ENCODE measurements around the gene MBP. TPM values are rescaled to one million over a fixed set of nuclear protein-coding genes. Genes with fewer than 3 reads are reported as not detected.

MBP gene
- total and polyA plus RNA-seq, 3 experiments from 2014 or later = 59.5 to 196 (median 60.0) TPM

- POLR2A ChIA-PET = interaction anchor here (0.9 to 3.6 kb wide), 9 partner anchors 10 to 145 kb away, joined by 3 to 30 read pairs (median 5); partner anchors contain the start of gene MBP
- Mint-ChIP-seq H3K27ac (peak overlapping the region; percentile 93 to 99 (median 98)), H3K27me3 (no peaks in the 10 kb centered on the region), H3K4me3 (peak overlapping the region; percentile 43 to 86 (median 81)), H3K9me3 (no peaks in the 10 kb centered on the region), H3K4me1 (peaks cover 85 to 89% (median 89%) of the 10 kb centered on the region in 3 donors), H3K36me3 (peaks cover 6 to 53% (median 14%) of the 10 kb centered on the region in 3 donors)
- CTCF ChIA-PET = interaction anchor here (0.9 to 3.8 kb wide), 13 partner anchors 7 to 150 kb away, joined by 3 to 20 read pairs (median 5); no protein-coding TSS in a partner anchor
- Histone ChIP-seq H3K27me3 (ENCODE audit: insufficient read depth, low read length, poor library complexity, severe bottlenecking) (no peaks in the 10 kb centered on the region), H3K27ac (ENCODE audit: low read depth, low read length) (peak overlapping the region; percentile 73), H3K4me1 (ENCODE audit: insufficient read depth, low read length) (peaks cover 89% of the 10 kb centered on the region), H3K36me3 (ENCODE audit: insufficient read depth, low read length) (peaks cover 4% of the 10 kb centered on the region), H3K4me3 (ENCODE audit: low read length) (peak overlapping the region; percentile 41), H3K9me3 (ENCODE audit: low read length) (no peaks in the 10 kb centered on the region)
- no peak for DNase-seq
These were observed 70.6 kb downstream of the MBP start for GRCh38 chr18:77061946-77062517.

GRCh38 chr18:77061281-77061945, 71.2 kb downstream of the MBP start:
- ChIA-PET POLR2A (interaction anchor here (0.7 to 3.6 kb wide), 6 partner anchors 11 to 340 kb away, joined by 3 to 30 read pairs (median 4); partner anchors contain the start of gene MBP), CTCF (interaction anchor here (0.8 to 2.8 kb wide), 8 partner anchors 12 to 69 kb away, joined by 3 to 14 read pairs (median 4); no protein-coding TSS in a partner anchor)
- no peak for DNase-seq
- Mint-ChIP-seq H3K27ac (peak overlapping the region; percentile 93 to 99 (median 98)), H3K9me3 (no peaks in the 10 kb centered on the region), H3K4me1 (peaks cover 85 to 89% (median 89%) of the 10 kb centered on the region in 3 donors), H3K27me3 (no peaks in the 10 kb centered on the region), H3K4me3 (peak overlapping the region; percentile 26 to 85 (median 80)), H3K36me3 (peaks cover 6 to 53% (median 14%) of the 10 kb centered on the region in 3 donors)
- H3K9me3 ChIP-seq (ENCODE audit: low read length) = no peaks in the 10 kb centered on the region
- H3K27ac ChIP-seq (ENCODE audit: low read depth, low read length) = peak overlapping the region; percentile 73
- peaks cover 89% of the 10 kb centered on the region for H3K4me1 ChIP-seq (ENCODE audit: insufficient read depth, low read length)
- no peaks in the 10 kb centered on the region for H3K27me3 ChIP-seq (ENCODE audit: insufficient read depth, low read length, poor library complexity, severe bottlenecking)
- peaks cover 4% of the 10 kb centered on the region for H3K36me3 ChIP-seq (ENCODE audit: insufficient read depth, low read length)
- peak overlapping the region; percentile 41 for H3K4me3 ChIP-seq (ENCODE audit: low read length)

- H3K9me3 Mint-ChIP-seq = no peaks in the 10 kb centered on the region
- H3K4me1 Mint-ChIP-seq = peaks cover 85 to 89% (median 89%) of the 10 kb centered on the region in 3 donors
- H3K36me3 Mint-ChIP-seq = peaks cover under 1 to 43% (median 6%) of the 10 kb centered on the region in 3 donors
- Histone ChIP-seq H3K4me3 (ENCODE audit: low read length) (no peak overlapping the region), H3K9me3 (ENCODE audit: low read length) (no peaks in the 10 kb centered on the region), H3K4me1 (ENCODE audit: insufficient read depth, low read length) (peaks cover 89% of the 10 kb centered on the region), H3K36me3 (ENCODE audit: insufficient read depth, low read length) (no peaks in the 10 kb centered on the region), H3K27me3 (ENCODE audit: insufficient read depth, low read length, poor library complexity, severe bottlenecking) (no peaks in the 10 kb centered on the region), H3K27ac (ENCODE audit: low read depth, low read length) (no peak overlapping the region)
- no peaks in the 10 kb centered on the region for H3K27me3 Mint-ChIP-seq
- ChIA-PET CTCF (no interaction called here), POLR2A (no interaction called here)
- H3K4me3 Mint-ChIP-seq = peak overlapping the region in 4 of 7 donors; percentile 16 to 80 (median 67)
- no peak for DNase-seq
- H3K27ac Mint-ChIP-seq = peak overlapping the region; percentile 60 to 99 (median 92)
These were observed 72.4 kb downstream of the MBP start for GRCh38 chr18:77060151-77060550.

GRCh38 chr18:77059294-77059916, 73.2 kb downstream of the MBP start:
- H3K4me3 ChIP-seq (ENCODE audit: low read length) = no peak overlapping the region
- Mint-ChIP-seq H3K4me1 (peaks cover 86 to 89% (median 89%) of the 10 kb centered on the region in 3 donors), H3K4me3 (peak overlapping the region in 6 of 7 donors; percentile 7 to 80 (median 48)), H3K36me3 (peaks cover 0 to 38% (median 6%) of the 10 kb centered on the region in 3 donors), H3K27me3 (no peaks in the 10 kb centered on the region), H3K27ac (peak overlapping the region; percentile 82 to 99 (median 92)), H3K9me3 (no peaks in the 10 kb centered on the region)
- POLR2A ChIA-PET = no interaction called here
- CTCF ChIA-PET = interaction anchor here (0.6 kb wide), 1 partner anchor 518 kb away, joined by 3 read pairs; no protein-coding TSS in a partner anchor
- DNase-seq = no peak
- H3K27me3 ChIP-seq (ENCODE audit: insufficient read depth, low read length, poor library complexity, severe bottlenecking) = no peaks in the 10 kb centered on the region
- H3K27ac ChIP-seq (ENCODE audit: low read depth, low read length) = no peak overlapping the region
- H3K9me3 ChIP-seq (ENCODE audit: low read length) = no peaks in the 10 kb centered on the region
- H3K36me3 ChIP-seq (ENCODE audit: insufficient read depth, low read length) = no peaks in the 10 kb centered on the region
- peaks cover 89% of the 10 kb centered on the region for H3K4me1 ChIP-seq (ENCODE audit: insufficient read depth, low read length)

GRCh38 chr18:77058290-77058835, 74.2 kb downstream of the MBP start:
- ChIA-PET CTCF (interaction anchor here (0.6 kb wide), 1 partner anchor 519 kb away, joined by 3 read pairs; no protein-coding TSS in a partner anchor), POLR2A (no interaction called here)
- no peak for DNase-seq
- Histone ChIP-seq H3K27ac (ENCODE audit: low read depth, low read length) (no peak overlapping the region), H3K9me3 (ENCODE audit: low read length) (no peaks in the 10 kb centered on the region), H3K27me3 (ENCODE audit: insufficient read depth, low read length, poor library complexity, severe bottlenecking) (no peaks in the 10 kb centered on the region), H3K4me1 (ENCODE audit: insufficient read depth, low read length) (peaks cover 89% of the 10 kb centered on the region), H3K36me3 (ENCODE audit: insufficient read depth, low read length) (no peaks in the 10 kb centered on the region), H3K4me3 (ENCODE audit: low read length) (no peak overlapping the region)
- Mint-ChIP-seq H3K27me3 (no peaks in the 10 kb centered on the region), H3K9me3 (no peaks in the 10 kb centered on the region), H3K27ac (no peak overlapping the region), H3K4me3 (no peak overlapping the region), H3K36me3 (peaks cover 0 to 34% (median 5%) of the 10 kb centered on the region in 3 donors), H3K4me1 (peaks cover 86 to 89% (median 89%) of the 10 kb centered on the region in 3 donors)

GRCh38 chr18:77057006-77057395, 75.6 kb downstream of the MBP start:
- peak overlapping the region in 6 of 7 donors; percentile 53 to 89 (median 80) for H3K4me3 Mint-ChIP-seq
- Histone ChIP-seq H3K9me3 (ENCODE audit: low read length) (no peaks in the 10 kb centered on the region), H3K4me1 (ENCODE audit: insufficient read depth, low read length) (peaks cover 89% of the 10 kb centered on the region), H3K27ac (ENCODE audit: low read depth, low read length) (no peak overlapping the region), H3K4me3 (ENCODE audit: low read length) (no peak overlapping the region), H3K36me3 (ENCODE audit: insufficient read depth, low read length) (peaks cover 4% of the 10 kb centered on the region), H3K27me3 (ENCODE audit: insufficient read depth, low read length, poor library complexity, severe bottlenecking) (no peaks in the 10 kb centered on the region)
- ChIA-PET POLR2A (interaction anchor here (0.6 kb wide), 1 partner anchor 82 kb away, joined by 3 read pairs; no protein-coding TSS in a partner anchor), CTCF (interaction anchor here (0.9 to 3.2 kb wide), 4 partner anchors 44 to 154 kb away, joined by 3 to 13 read pairs (median 6); no protein-coding TSS in a partner anchor)
- DNase-seq = no peak
- H3K4me1 Mint-ChIP-seq = peaks cover 84 to 87% (median 87%) of the 10 kb centered on the region in 3 donors
- no peaks in the 10 kb centered on the region for H3K9me3 Mint-ChIP-seq
- H3K36me3 Mint-ChIP-seq = peaks cover 0 to 32% (median 5%) of the 10 kb centered on the region in 3 donors
- peak overlapping the region; percentile 83 to 98 (median 93) for H3K27ac Mint-ChIP-seq
- H3K27me3 Mint-ChIP-seq = no peaks in the 10 kb centered on the region

- H3K27me3 ChIP-seq (ENCODE audit: insufficient read depth, low read length, poor library complexity, severe bottlenecking) = no peaks in the 10 kb centered on the region
- no peaks in the 10 kb centered on the region for H3K9me3 Mint-ChIP-seq
- H3K27me3 Mint-ChIP-seq = no peaks in the 10 kb centered on the region
- ChIA-PET POLR2A (interaction anchor here (0.6 to 1.2 kb wide), 3 partner anchors 10 to 82 kb away, joined by 3 to 4 read pairs (median 3); no protein-coding TSS in a partner anchor), CTCF (interaction anchor here (1.1 to 3.2 kb wide), 7 partner anchors 12 to 236 kb away, joined by 3 to 38 read pairs (median 10); partner anchors contain the start of gene MBP)
- peak overlapping the region; percentile 35 for H3K27ac ChIP-seq (ENCODE audit: low read depth, low read length)
- peak overlapping the region; percentile 70 to 89 (median 82) for H3K4me3 Mint-ChIP-seq
- H3K4me1 ChIP-seq (ENCODE audit: insufficient read depth, low read length) = peaks cover 89% of the 10 kb centered on the region
- H3K36me3 Mint-ChIP-seq = peaks cover 0 to 34% (median 7%) of the 10 kb centered on the region in 3 donors
- DNase-seq = no peak
- H3K4me1 Mint-ChIP-seq = peaks cover 80 to 87% (median 86%) of the 10 kb centered on the region in 3 donors
- H3K27ac Mint-ChIP-seq = peak overlapping the region; percentile 83 to 98 (median 94)
- H3K9me3 ChIP-seq (ENCODE audit: low read length) = no peaks in the 10 kb centered on the region
- H3K36me3 ChIP-seq (ENCODE audit: insufficient read depth, low read length) = peaks cover 8% of the 10 kb centered on the region
- H3K4me3 ChIP-seq (ENCODE audit: low read length) = no peak overlapping the region
These were observed 76.1 kb downstream of the MBP start for GRCh38 chr18:77056344-77057005.

Measured in CD8-positive, alpha-beta memory T cell (primary cell).